CD4-positive, alpha-beta memory T cell (primary cell): ENCODE measurements around the gene MCTP2. TPM values are rescaled to one million over a fixed set of nuclear protein-coding genes. Genes with fewer than 3 reads are reported as not detected.
"Not testable (repeated sequence)": the region's sequence is repeated elsewhere in the genome, so short reads cannot be mapped to it uniquely, and the experiment has no call there.

ENCODE experiments used
- CTCF ChIA-PET: fragments of 350-600 bp; sonication (Branson Sonifier 250); formaldehyde crosslinking; loops from one replicate; lab custom pipeline; 2021; ENCODE audit warnings: inconsistent platforms; ENCODE audit not compliant: partially characterized antibody; lab: Charles Lee
- POLR2A ChIA-PET: fragments of 350-600 bp; sonication (Branson Sonifier 250); formaldehyde crosslinking; loops from one replicate; lab custom pipeline; 2021; ENCODE audit not compliant: partially characterized antibody; lab: Charles Lee
- DNase-seq, 5 donors: peaks; one replicate each; pipeline versions ENCODE4 v3.0.0 to v3.0.0-alpha.2; 2020 to 2022; ENCODE audit warnings: mixed read lengths in 1 of 5
- H3K27ac ChIP-seq: one replicate; pipeline ENCODE4 v1.7.0; 2013; ENCODE audit warnings: low read depth, low read length
- H3K27me3 ChIP-seq: 2 replicates; pipeline ENCODE4 v1.7.0; 2013; ENCODE audit warnings: mild to moderate bottlenecking, low read length, moderate library complexity; ENCODE audit not compliant: insufficient read depth
- H3K36me3 ChIP-seq: 2 replicates; pipeline ENCODE4 v1.7.0; 2013; ENCODE audit warnings: mild to moderate bottlenecking, low read length, moderate library complexity; ENCODE audit not compliant: insufficient read depth
- H3K4me1 ChIP-seq: 2 replicates; pipeline ENCODE4 v1.7.0; 2013; ENCODE audit warnings: mild to moderate bottlenecking, low read length, moderate library complexity; ENCODE audit not compliant: insufficient read depth
- H3K4me3 ChIP-seq, 2 donors: one replicate each; pipeline ENCODE4 v1.7.0; 2013; ENCODE audit warnings: low read length in 2 of 2, mild to moderate bottlenecking in 1 of 2
- H3K9me3 ChIP-seq, 2 donors: one replicate each; pipeline ENCODE4 v1.7.0; 2013; ENCODE audit warnings: low read length in 2 of 2, control low read depth in 1 of 2; ENCODE audit not compliant: control insufficient read depth in 1 of 2
- H3K27ac Mint-ChIP-seq, 7 donors: one replicate each; pipeline ENCODE4 v1.8.0; 2020 to 2021; ENCODE audit warnings: mixed read lengths in 7 of 7, mild to moderate bottlenecking in 6 of 7, inconsistent platforms in 3 of 7, moderate library complexity in 3 of 7
- H3K27me3 Mint-ChIP-seq, 2 donors: one replicate each; pipeline ENCODE4 v1.8.0; 2020 to 2021; ENCODE audit warnings: mixed read lengths in 2 of 2
- H3K36me3 Mint-ChIP-seq, 2 donors: one replicate each; pipeline ENCODE4 v1.8.0; 2020 to 2021; ENCODE audit warnings: mixed read lengths in 2 of 2, inconsistent platforms in 1 of 2, mild to moderate bottlenecking in 1 of 2
- H3K4me1 Mint-ChIP-seq, 4 donors: one replicate each; pipeline ENCODE4 v1.8.0; 2020 to 2021; ENCODE audit warnings: mixed read lengths in 4 of 4, mild to moderate bottlenecking in 1 of 4
- H3K4me3 Mint-ChIP-seq, 8 donors: one replicate each; pipeline ENCODE4 v1.8.0; 2020 to 2021; ENCODE audit warnings: mixed read lengths in 8 of 8, mild to moderate bottlenecking in 7 of 8, moderate library complexity in 6 of 8, inconsistent platforms in 3 of 8
- H3K9me3 Mint-ChIP-seq, 8 donors: one replicate each; pipeline ENCODE4 v1.8.0; 2020 to 2021; ENCODE audit warnings: mixed read lengths in 8 of 8, mild to moderate bottlenecking in 5 of 8, inconsistent platforms in 3 of 8, moderate library complexity in 1 of 8
- intact Hi-C: fragments of 100-400 bp; cut with micrococcal nuclease; formaldehyde crosslinking; loops from one replicate; pipeline ENCODE4 v1.15.1; 2023
- polyA plus RNA-seq, 2 donors: library from polyadenylated mRNA; unstranded; fragments of 300-500 nt; fragmentation: Illumina TruSeq; gene quantifications; one replicate each; pipeline ENCODE4 v1.2.3, GENCODE V29; 2021
- total RNA-seq, 2 experiments: library from RNA; stranded (reverse); gene quantifications; one replicate each; pipeline ENCODE4 v1.2.3, GENCODE V29; 2021

The MCTP2 gene
- total and polyA plus RNA-seq, 4 experiments from 2014 or later = 2.0 to 19.6 (median 11.8) TPM

- DNase-seq = no peak
- peaks cover 0 to 4% of the 10 kb centered on the region in 2 donors for H3K36me3 Mint-ChIP-seq
- CTCF ChIA-PET = interaction anchor here (0.9 to 2.1 kb wide), 2 partner anchors 70 to 86 kb away, joined by 3 to 5 read pairs; no protein-coding TSS in a partner anchor
Measured at GRCh38 chr15:94253742-94254141, 22.4 kb downstream of the MCTP2 start.

GRCh38 chr15:94255540-94255939 lies 24.2 kb downstream of the MCTP2 start:
- no peak for DNase-seq
- no peaks in the 10 kb centered on the region for H3K27me3 Mint-ChIP-seq
- Histone ChIP-seq H3K27me3 (no peaks in the 10 kb centered on the region), H3K4me1 (peaks cover 6% of the 10 kb centered on the region), H3K27ac (no peak overlapping the region), H3K9me3 (no peaks in the 10 kb centered on the region), H3K4me3 (no peak overlapping the region), H3K36me3 (no peaks in the 10 kb centered on the region)
- H3K4me3 Mint-ChIP-seq = no peak overlapping the region
- H3K4me1 Mint-ChIP-seq = peaks cover 12 to 41% (median 19%) of the 10 kb centered on the region in 4 donors
- peaks cover 0 to 4% of the 10 kb centered on the region in 2 donors for H3K36me3 Mint-ChIP-seq
- no peak overlapping the region for H3K27ac Mint-ChIP-seq
- ChIA-PET CTCF (no interaction called here), POLR2A (no interaction called here)
- H3K9me3 Mint-ChIP-seq = peaks cover 0 to 3% (median 0%) of the 10 kb centered on the region in 8 donors
- intact Hi-C loops = no loop called here

More at GRCh38 chr15:94253742-94254141, 22.4 kb downstream of the MCTP2 start:
- peaks cover 0 to 3% (median 0%) of the 10 kb centered on the region in 8 donors for H3K9me3 Mint-ChIP-seq
- Histone ChIP-seq H3K27ac (no peak overlapping the region), H3K4me3 (no peak overlapping the region), H3K4me1 (peaks cover 6% of the 10 kb centered on the region), H3K9me3 (no peaks in the 10 kb centered on the region), H3K36me3 (no peaks in the 10 kb centered on the region), H3K27me3 (no peaks in the 10 kb centered on the region)
- H3K27ac Mint-ChIP-seq = peak overlapping the region in 1 of 7 donors; percentile 9
- POLR2A ChIA-PET = no interaction called here
- no peaks in the 10 kb centered on the region for H3K27me3 Mint-ChIP-seq
- peaks cover 12 to 41% (median 20%) of the 10 kb centered on the region in 4 donors for H3K4me1 Mint-ChIP-seq
- intact Hi-C loops = no loop called here
- H3K4me3 Mint-ChIP-seq = peak overlapping the region in 6 of 8 donors; percentile 16 to 56 (median 34)

- no peak overlapping the region for H3K4me3 Mint-ChIP-seq
Measured at GRCh38 chr15:94256511-94256910, 25.1 kb downstream of the MCTP2 start.

GRCh38 chr15:94257776-94258175 lies 26.4 kb downstream of the MCTP2 start:
- H3K4me3 Mint-ChIP-seq, POLR2A ChIA-PET, H3K27me3 Mint-ChIP-seq, H3K36me3 Mint-ChIP-seq, DNase-seq, H3K27me3 ChIP-seq, H3K4me3 ChIP-seq, H3K9me3 ChIP-seq, H3K36me3 ChIP-seq, H3K9me3 Mint-ChIP-seq, CTCF ChIA-PET, H3K27ac Mint-ChIP-seq, H3K4me1 ChIP-seq, intact Hi-C loops, H3K27ac ChIP-seq: not testable (repeated sequence)
- H3K4me1 Mint-ChIP-seq = peaks cover 11 to 39% (median 19%) of the 10 kb centered on the region in 4 donors

More at GRCh38 chr15:94256511-94256910, 25.1 kb downstream of the MCTP2 start:
- no peaks in the 10 kb centered on the region for H3K9me3 ChIP-seq
- no peak for DNase-seq
- CTCF ChIA-PET = interaction anchor here (1.0 kb wide), 1 partner anchor 26 kb away, joined by 3 read pairs; no protein-coding TSS in a partner anchor
- H3K4me1 Mint-ChIP-seq = peaks cover 12 to 47% (median 21%) of the 10 kb centered on the region in 4 donors
- peaks cover 6% of the 10 kb centered on the region for H3K4me1 ChIP-seq
- H3K36me3 Mint-ChIP-seq = peaks cover 3 to 6% of the 10 kb centered on the region in 2 donors
- H3K27me3 Mint-ChIP-seq = no peaks in the 10 kb centered on the region
- no peak overlapping the region for H3K27ac ChIP-seq
- peaks cover 0 to 3% (median 0%) of the 10 kb centered on the region in 8 donors for H3K9me3 Mint-ChIP-seq
- intact Hi-C loops = no loop called here
- H3K36me3 ChIP-seq = no peaks in the 10 kb centered on the region
- POLR2A ChIA-PET = no interaction called here
- no peak overlapping the region for H3K4me3 ChIP-seq
- H3K27me3 ChIP-seq = no peaks in the 10 kb centered on the region
- H3K27ac Mint-ChIP-seq = peak overlapping the region in 1 of 7 donors; percentile 20

GRCh38 chr15:94258246-94258645 lies 26.9 kb downstream of the MCTP2 start:
- Histone ChIP-seq H3K4me3 (no peak overlapping the region), H3K27ac (no peak overlapping the region), H3K4me1 (peaks cover 3% of the 10 kb centered on the region), H3K27me3 (no peaks in the 10 kb centered on the region), H3K9me3 (no peaks in the 10 kb centered on the region), H3K36me3 (no peaks in the 10 kb centered on the region)
- H3K27me3 Mint-ChIP-seq = no peaks in the 10 kb centered on the region
- H3K4me3 Mint-ChIP-seq = no peak overlapping the region
- H3K36me3 Mint-ChIP-seq = peaks cover under 1 to 6% of the 10 kb centered on the region in 2 donors
- CTCF ChIA-PET = no interaction called here
- H3K9me3 Mint-ChIP-seq = peaks cover 0 to 1% (median 0%) of the 10 kb centered on the region in 8 donors
- H3K27ac Mint-ChIP-seq = peak overlapping the region in 1 of 7 donors; percentile 38
- H3K4me1 Mint-ChIP-seq = peaks cover 6 to 39% (median 16%) of the 10 kb centered on the region in 4 donors
- intact Hi-C loops = no loop called here
- POLR2A ChIA-PET = no interaction called here
- no peak for DNase-seq

GRCh38 chr15:94259121-94259751 lies 27.9 kb downstream of the MCTP2 start:
- ChIA-PET POLR2A (no interaction called here), CTCF (no interaction called here)
- Mint-ChIP-seq H3K27me3 (no peaks in the 10 kb centered on the region), H3K4me3 (no peak overlapping the region), H3K27ac (peak overlapping the region in 1 of 7 donors; percentile 73), H3K36me3 (peaks cover 0 to 6% of the 10 kb centered on the region in 2 donors), H3K9me3 (no peaks in the 10 kb centered on the region), H3K4me1 (peaks cover 0 to 32% (median 12%) of the 10 kb centered on the region in 4 donors)
- H3K27ac ChIP-seq = no peak overlapping the region
- H3K36me3 ChIP-seq = no peaks in the 10 kb centered on the region
- no peak overlapping the region for H3K4me3 ChIP-seq
- no peaks in the 10 kb centered on the region for H3K27me3 ChIP-seq
- no peaks in the 10 kb centered on the region for H3K9me3 ChIP-seq
- intact Hi-C loops = no loop called here
- no peaks in the 10 kb centered on the region for H3K4me1 ChIP-seq
- DNase-seq = no peak

- Histone ChIP-seq H3K4me3 (no peak overlapping the region), H3K36me3 (no peaks in the 10 kb centered on the region), H3K9me3 (no peaks in the 10 kb centered on the region), H3K27me3 (no peaks in the 10 kb centered on the region), H3K27ac (no peak overlapping the region), H3K4me1 (no peaks in the 10 kb centered on the region)
- no peak for DNase-seq
- intact Hi-C loops = no loop called here
- no peaks in the 10 kb centered on the region for H3K9me3 Mint-ChIP-seq
- no peak overlapping the region for H3K4me3 Mint-ChIP-seq
- H3K27me3 Mint-ChIP-seq = no peaks in the 10 kb centered on the region
- H3K27ac Mint-ChIP-seq = no peak overlapping the region
- H3K36me3 Mint-ChIP-seq = peaks cover 0 to 6% of the 10 kb centered on the region in 2 donors
- CTCF ChIA-PET = no interaction called here
- POLR2A ChIA-PET = no interaction called here
- H3K4me1 Mint-ChIP-seq = peaks cover 0 to 30% (median 11%) of the 10 kb centered on the region in 4 donors
Measured at GRCh38 chr15:94259863-94260262, 28.5 kb downstream of the MCTP2 start.
